ENCODE results near the gene TMBIM1.

Gene TMBIM1

DNA sequence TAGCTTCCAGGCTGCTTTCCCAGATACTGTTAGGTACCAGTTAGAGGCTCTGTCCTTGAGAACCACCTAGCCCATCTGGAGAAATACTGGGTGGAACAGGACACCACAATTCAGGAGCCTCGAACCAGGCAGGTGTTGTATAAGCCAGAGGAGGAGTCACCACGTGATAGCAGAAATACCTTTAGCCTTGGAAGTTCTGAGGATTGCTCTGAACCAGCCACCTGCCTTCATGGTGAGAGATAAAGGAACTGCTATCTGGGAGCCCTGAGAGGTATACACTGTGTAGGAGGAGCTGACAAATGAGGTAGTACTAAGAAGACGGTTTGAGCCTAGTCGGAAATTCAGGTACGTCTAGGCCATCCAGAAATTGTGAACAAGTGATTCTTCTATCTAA, 39.1 kb downstream of the TMBIM1 start:
- Histone ChIP-seq H3K9me3 (replicated peaks; ENCODE audit: insufficient read depth, low read length) (no peaks in the 10 kb centered on the region), H3K27ac (ENCODE audit: low read length) (no peak overlapping the region), H3K4me2 (ENCODE audit: low read depth, low read length) (no peak overlapping the region), H4K20me1 (ENCODE audit: insufficient read depth, low read length) (no peaks in the 10 kb centered on the region), H3K9me2 (replicated peaks; ENCODE audit: insufficient read depth, low read length) (no peaks in the 10 kb centered on the region), H3K36me3 (replicated peaks; ENCODE audit: insufficient read depth, low read length) (peaks cover 36% of the 10 kb centered on the region), H2AFZ (ENCODE audit: low read length) (no peak overlapping the region), H3K79me2 (ENCODE audit: low read length) (peaks cover 34% of the 10 kb centered on the region), H3K27me3 (replicated peaks; ENCODE audit: insufficient read depth, low read length) (no peaks in the 10 kb centered on the region), H3F3A (ENCODE audit: insufficient read depth, low read length) (peaks cover 57% of the 10 kb centered on the region), H3K4me3 (ENCODE audit: low read length) (no peak overlapping the region), H3K9ac (ENCODE audit: low read length) (no peak overlapping the region), H3K4me1 (ENCODE audit: low read length) (peaks cover 15% of the 10 kb centered on the region)
- TF ChIP-seq, protein P1, sequence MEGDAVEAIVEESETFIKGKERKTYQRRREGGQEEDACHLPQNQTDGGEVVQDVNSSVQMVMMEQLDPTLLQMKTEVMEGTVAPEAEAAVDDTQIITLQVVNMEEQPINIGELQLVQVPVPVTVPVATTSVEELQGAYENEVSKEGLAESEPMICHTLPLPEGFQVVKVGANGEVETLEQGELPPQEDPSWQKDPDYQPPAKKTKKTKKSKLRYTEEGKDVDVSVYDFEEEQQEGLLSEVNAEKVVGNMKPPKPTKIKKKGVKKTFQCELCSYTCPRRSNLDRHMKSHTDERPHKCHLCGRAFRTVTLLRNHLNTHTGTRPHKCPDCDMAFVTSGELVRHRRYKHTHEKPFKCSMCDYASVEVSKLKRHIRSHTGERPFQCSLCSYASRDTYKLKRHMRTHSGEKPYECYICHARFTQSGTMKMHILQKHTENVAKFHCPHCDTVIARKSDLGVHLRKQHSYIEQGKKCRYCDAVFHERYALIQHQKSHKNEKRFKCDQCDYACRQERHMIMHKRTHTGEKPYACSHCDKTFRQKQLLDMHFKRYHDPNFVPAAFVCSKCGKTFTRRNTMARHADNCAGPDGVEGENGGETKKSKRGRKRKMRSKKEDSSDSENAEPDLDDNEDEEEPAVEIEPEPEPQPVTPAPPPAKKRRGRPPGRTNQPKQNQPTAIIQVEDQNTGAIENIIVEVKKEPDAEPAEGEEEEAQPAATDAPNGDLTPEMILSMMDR (IDR thresholded peaks at IDR 0.05; ENCODE audit: low read length), result no peak
- TF ChIP-seq EZH2 (optimal IDR thresholded peaks at IDR 0.05; ENCODE audit: low read depth, low read length) (no peak), EZH2phosphoT487 (IDR thresholded peaks at IDR 0.05; ENCODE audit: low read length) (no peak)
- DNase-seq, result no peak

DNA sequence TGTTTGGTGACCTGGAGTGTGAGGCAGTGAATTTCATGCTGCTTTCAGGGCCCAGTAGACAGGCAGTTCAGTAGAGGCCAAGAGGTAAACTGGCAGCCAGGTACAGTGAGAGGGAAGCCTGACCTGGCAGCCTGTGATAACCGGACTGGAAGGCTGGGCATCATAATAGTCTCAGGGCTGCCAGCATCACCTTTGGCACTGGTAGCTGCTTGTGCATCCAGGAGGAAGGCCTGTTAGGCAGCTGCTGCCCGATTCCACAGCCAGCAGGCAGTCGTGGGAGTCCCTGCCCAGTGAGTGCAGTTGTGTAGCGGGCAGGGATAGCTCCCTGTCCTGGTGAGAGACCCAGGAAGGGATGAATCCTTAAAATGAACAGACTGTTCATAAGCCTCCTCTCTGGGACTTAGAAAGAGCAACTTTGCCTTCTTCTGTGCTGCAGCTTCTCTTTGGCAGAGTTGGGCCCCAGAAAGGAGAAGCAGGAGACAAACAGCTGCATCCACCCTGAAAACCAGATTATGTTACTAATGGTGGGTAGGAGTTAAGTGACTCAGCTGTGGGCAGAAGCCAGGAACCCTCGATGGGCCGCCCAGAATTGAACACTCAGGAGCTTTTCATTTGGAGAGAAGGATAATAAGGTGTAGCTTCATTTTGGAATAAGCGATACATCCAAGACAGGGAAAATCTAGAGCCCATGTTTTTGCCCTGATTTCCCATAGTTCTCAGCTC, 39.6 kb downstream of the TMBIM1 start:
- Histone ChIP-seq H3F3A (ENCODE audit: insufficient read depth, low read length) (peaks cover 61% of the 10 kb centered on the region), H3K4me3 (ENCODE audit: low read length) (no peak overlapping the region), H3K9me3 (replicated peaks; ENCODE audit: insufficient read depth, low read length) (no peaks in the 10 kb centered on the region), H2AFZ (ENCODE audit: low read length) (no peak overlapping the region), H3K9me2 (replicated peaks; ENCODE audit: insufficient read depth, low read length) (no peaks in the 10 kb centered on the region), H3K27ac (ENCODE audit: low read length) (no peak overlapping the region), H3K79me2 (ENCODE audit: low read length) (peaks cover 38% of the 10 kb centered on the region), H3K36me3 (replicated peaks; ENCODE audit: insufficient read depth, low read length) (peaks cover 36% of the 10 kb centered on the region), H3K4me2 (ENCODE audit: low read depth, low read length) (no peak overlapping the region), H3K9ac (ENCODE audit: low read length) (no peak overlapping the region), H4K20me1 (ENCODE audit: insufficient read depth, low read length) (no peaks in the 10 kb centered on the region), H3K4me1 (ENCODE audit: low read length) (peaks cover 11% of the 10 kb centered on the region), H3K27me3 (replicated peaks; ENCODE audit: insufficient read depth, low read length) (no peaks in the 10 kb centered on the region)
- TF ChIP-seq, protein P1 (IDR thresholded peaks at IDR 0.05; ENCODE audit: low read length), result no peak
- DNase-seq, result no peak

DNA sequence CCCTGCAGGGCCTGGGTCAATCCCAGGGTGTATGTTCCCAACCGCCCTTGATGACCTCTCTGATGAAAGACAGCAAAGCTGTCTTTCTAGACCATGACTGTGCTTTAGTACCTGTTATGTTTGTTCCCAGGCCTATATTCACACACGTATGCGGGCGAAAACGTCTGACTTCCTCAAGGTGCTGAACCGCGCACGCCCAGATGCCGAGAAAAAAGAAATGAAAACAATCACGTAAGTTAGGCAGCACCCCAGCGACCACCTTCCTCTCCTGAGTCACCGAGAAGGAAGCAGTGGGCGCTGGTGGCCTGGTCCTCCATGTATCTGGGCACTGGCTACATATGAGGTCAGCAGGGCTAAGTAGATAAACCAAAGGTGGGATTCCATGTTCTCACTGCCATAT, 42.6 kb downstream of the TMBIM1 start:
- DNase-seq, result no peak
- H3K9me2 ChIP-seq (replicated peaks; ENCODE audit: insufficient read depth, low read length), result no peaks in the 10 kb centered on the region
- no peaks in the 10 kb centered on the region for H3K27me3 ChIP-seq (replicated peaks; ENCODE audit: insufficient read depth, low read length)
- TF ChIP-seq EZH2phosphoT487 (IDR thresholded peaks at IDR 0.05; ENCODE audit: low read length) (no peak), EZH2 (optimal IDR thresholded peaks at IDR 0.05; ENCODE audit: low read depth, low read length) (no peak)
- TF ChIP-seq, protein P1 (IDR thresholded peaks at IDR 0.05; ENCODE audit: low read length), result no peak
- no peak overlapping the region for H3K9ac ChIP-seq (ENCODE audit: low read length)
- H3K9me3 ChIP-seq (replicated peaks; ENCODE audit: insufficient read depth, low read length), result no peaks in the 10 kb centered on the region
- no peaks in the 10 kb centered on the region for H4K20me1 ChIP-seq (ENCODE audit: insufficient read depth, low read length)
- H3K4me2 ChIP-seq (ENCODE audit: low read depth, low read length), result no peak overlapping the region
- no peak overlapping the region for H3K4me3 ChIP-seq (ENCODE audit: low read length)
- H3K4me1 ChIP-seq (ENCODE audit: low read length), result no peaks in the 10 kb centered on the region
- peaks cover 34% of the 10 kb centered on the region; the same call in 1 of the 2 replicates for H3F3A ChIP-seq (ENCODE audit: insufficient read depth, low read length)
- H3K27ac ChIP-seq (ENCODE audit: low read length), result no peak overlapping the region
- peaks cover 55% of the 10 kb centered on the region for H3K79me2 ChIP-seq (ENCODE audit: low read length)
- peaks cover 44% of the 10 kb centered on the region for H3K36me3 ChIP-seq (replicated peaks; ENCODE audit: insufficient read depth, low read length)
- H2AFZ ChIP-seq (ENCODE audit: low read length), result no peak overlapping the region

Measured in MM.1S (cell line).